Tibial artery (tissue), 4 donors: ENCODE data around the gene ADAMTS6.

Experiments
- DNase-seq, 2 donors: peaks; one replicate each; pipeline ENCODE4 v3.0.0-alpha.2; 2019
- H3K27ac ChIP-seq, 2 donors: fragments of 200-600 bp; sonication (generic) in 1 of 2; 1 replicate in 1 of 2; 2 replicates in 1 of 2; pipeline ENCODE4 v1.5.1; 2018 to 2019; ENCODE audit warnings: mild to moderate bottlenecking in 1 of 2
- H3K27me3 ChIP-seq, 2 donors: fragments of 200-600 bp; sonication (generic) in 1 of 2; one replicate each; pipeline versions ENCODE4 v1.5.1 to v1.6.0; 2016 to 2019
- H3K36me3 ChIP-seq, 3 donors: fragments of 200-600 bp; sonication (generic) in 2 of 3; one replicate each; pipeline ENCODE4 v1.5.1; 2016 to 2019; ENCODE audit warnings: mild to moderate bottlenecking in 2 of 3
- H3K4me1 ChIP-seq, 4 donors: fragments of 200-600 bp; sonication (generic) in 2 of 4; 1 replicate in 3 of 4; 2 replicates in 1 of 4; pipeline ENCODE4 v1.5.1; 2016 to 2019
- H3K4me3 ChIP-seq, 2 donors: fragments of 200-600 bp; sonication (generic) in 1 of 2; 1 replicate in 1 of 2; 2 replicates in 1 of 2; pipeline ENCODE4 v1.5.1; 2018 to 2019; ENCODE audit warnings: mild to moderate bottlenecking in 2 of 2
- H3K9me3 ChIP-seq, 3 donors: fragments of 200-600 bp; sonication (generic) in 1 of 3; one replicate each; pipeline ENCODE4 v1.5.1; 2016 to 2019
- CTCF ChIP-seq, 2 experiments: fragments of 200-600 bp in 1 of 2; fragments of 450-650 bp in 1 of 2; IDR thresholded peaks; one replicate each; pipeline ENCODE4 v1.5.1; 2017 to 2019; ENCODE audit warnings: antibody characterized with exemption in 2 of 2, mild to moderate bottlenecking in 1 of 2, moderate library complexity in 1 of 2
- intact Hi-C: fragments of 100-400 bp; cut with DNase I; formaldehyde crosslinking; loops from one replicate; pipeline ENCODE4 v1.15.0; 2023; ENCODE audit warnings: low total_unique reads

Gene ADAMTS6

GRCh38 chr5:65125591-65126541 lies 355.9 kb downstream of the ADAMTS6 start:
- DNase-seq: peak in 1 of 2 donors; percentile 73
- no peaks in the 10 kb centered on the region for H3K27me3 ChIP-seq
- H3K4me3 ChIP-seq: no peak overlapping the region
- peak overlapping the region; percentile 71 for H3K27ac ChIP-seq
- no peaks in the 10 kb centered on the region for H3K9me3 ChIP-seq
- intact Hi-C loops: no loop called here
- no peaks in the 10 kb centered on the region for H3K36me3 ChIP-seq
- peaks cover 0 to 28% (median 14%) of the 10 kb centered on the region in 4 donors for H3K4me1 ChIP-seq
- no peak for TF ChIP-seq CTCF (IDR thresholded peaks at IDR 0.05)

- no peak for TF ChIP-seq CTCF (IDR thresholded peaks at IDR 0.05)
- no peak for DNase-seq
- H3K9me3 ChIP-seq: peaks cover 0 to 4% (median 0%) of the 10 kb centered on the region in 3 donors
- no peak overlapping the region for H3K4me3 ChIP-seq
- intact Hi-C loops: no loop called here
- no peak overlapping the region for H3K27ac ChIP-seq
- H3K27me3 ChIP-seq: no peaks in the 10 kb centered on the region
- H3K36me3 ChIP-seq: no peaks in the 10 kb centered on the region
- H3K4me1 ChIP-seq: peaks cover 0 to 12% (median 8%) of the 10 kb centered on the region in 4 donors
These were observed 359.8 kb downstream of the ADAMTS6 start for GRCh38 chr5:65121880-65122436.

GRCh38 chr5:65120371-65120967 lies 361.3 kb downstream of the ADAMTS6 start:
- Histone ChIP-seq H3K36me3 (no peaks in the 10 kb centered on the region), H3K27me3 (no peaks in the 10 kb centered on the region), H3K4me1 (no peaks in the 10 kb centered on the region), H3K4me3 (no peak overlapping the region), H3K9me3 (peaks cover 0 to 4% (median 0%) of the 10 kb centered on the region in 3 donors), H3K27ac (no peak overlapping the region)
- no peak for TF ChIP-seq CTCF (IDR thresholded peaks at IDR 0.05)
- intact Hi-C loops: no loop called here
- DNase-seq: no peak

GRCh38 chr5:65117525-65117924 lies 364.2 kb downstream of the ADAMTS6 start:
- H3K27ac ChIP-seq: no peak overlapping the region
- no peak for TF ChIP-seq CTCF (IDR thresholded peaks at IDR 0.05)
- no peaks in the 10 kb centered on the region for H3K27me3 ChIP-seq
- DNase-seq: no peak
- no peaks in the 10 kb centered on the region for H3K4me1 ChIP-seq
- H3K4me3 ChIP-seq: no peak overlapping the region
- H3K9me3 ChIP-seq: peaks cover 0 to 4% (median 0%) of the 10 kb centered on the region in 3 donors
- intact Hi-C loops: no loop called here
- H3K36me3 ChIP-seq: no peaks in the 10 kb centered on the region

GRCh38 chr5:65113771-65114170 lies 367.9 kb downstream of the ADAMTS6 start:
- intact Hi-C loops: no loop called here
- DNase-seq: no peak

More at GRCh38 chr5:65113771-65114170, 367.9 kb downstream of the ADAMTS6 start:
- no peaks in the 10 kb centered on the region for H3K4me1 ChIP-seq
- no peaks in the 10 kb centered on the region for H3K27me3 ChIP-seq
- H3K9me3 ChIP-seq: peaks cover 0 to 4% (median 0%) of the 10 kb centered on the region in 3 donors
- H3K36me3 ChIP-seq: no peaks in the 10 kb centered on the region
- no peak overlapping the region for H3K4me3 ChIP-seq
- no peak for TF ChIP-seq CTCF (IDR thresholded peaks at IDR 0.05)
- no peak overlapping the region for H3K27ac ChIP-seq
